Activated CD8-positive, alpha-beta memory T cell treated with anti-CD3 and anti-CD28 coated beads, Interleukin-2, amount 50 U/mL, for 48 hours (primary cell): ENCODE results near the gene RALGPS1.
"Not testable (repeated sequence)": the region's sequence is repeated elsewhere in the genome, so short reads cannot be mapped to it uniquely, and the experiment has no call there.

ENCODE experiments used
- DNase-seq: peaks from one replicate; pipeline ENCODE4 v3.0.0-alpha.2; 2020

RALGPS1 gene

GRCh38 chr9:127142291-127142690 is 227.7 kb downstream of the RALGPS1 start:
- DNase-seq, result no peak

GRCh38 chr9:127142931-127143464 is 228.4 kb downstream of the RALGPS1 start:
- DNase-seq, result no peak

DNA sequence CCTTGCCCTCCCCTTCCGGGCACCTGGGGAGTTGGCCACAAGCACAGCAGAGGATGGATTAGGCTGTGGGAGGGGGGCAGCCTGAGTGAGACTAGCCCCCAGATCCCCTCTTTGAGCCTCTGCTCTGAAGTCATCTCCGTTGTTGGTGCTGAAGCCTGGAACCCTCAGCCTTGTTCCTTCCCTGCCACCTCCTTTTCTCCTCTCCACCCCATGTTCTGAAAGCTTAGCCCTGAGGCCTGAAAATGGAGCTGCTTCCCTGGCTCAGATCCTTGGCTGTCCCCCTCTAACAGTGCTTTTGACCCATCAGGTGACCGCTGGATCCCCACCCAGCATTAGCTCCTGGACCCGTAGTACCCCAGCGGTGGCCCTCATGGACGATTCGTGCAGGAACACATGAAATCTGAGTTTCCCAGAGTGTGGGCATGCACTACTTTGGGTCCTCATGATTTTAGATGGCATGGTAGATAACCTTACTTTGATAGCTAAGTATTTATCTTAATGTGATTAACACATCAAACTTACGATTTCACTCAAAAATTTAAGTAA is 229.4 kb downstream of the RALGPS1 start:
- no peak for DNase-seq

DNA sequence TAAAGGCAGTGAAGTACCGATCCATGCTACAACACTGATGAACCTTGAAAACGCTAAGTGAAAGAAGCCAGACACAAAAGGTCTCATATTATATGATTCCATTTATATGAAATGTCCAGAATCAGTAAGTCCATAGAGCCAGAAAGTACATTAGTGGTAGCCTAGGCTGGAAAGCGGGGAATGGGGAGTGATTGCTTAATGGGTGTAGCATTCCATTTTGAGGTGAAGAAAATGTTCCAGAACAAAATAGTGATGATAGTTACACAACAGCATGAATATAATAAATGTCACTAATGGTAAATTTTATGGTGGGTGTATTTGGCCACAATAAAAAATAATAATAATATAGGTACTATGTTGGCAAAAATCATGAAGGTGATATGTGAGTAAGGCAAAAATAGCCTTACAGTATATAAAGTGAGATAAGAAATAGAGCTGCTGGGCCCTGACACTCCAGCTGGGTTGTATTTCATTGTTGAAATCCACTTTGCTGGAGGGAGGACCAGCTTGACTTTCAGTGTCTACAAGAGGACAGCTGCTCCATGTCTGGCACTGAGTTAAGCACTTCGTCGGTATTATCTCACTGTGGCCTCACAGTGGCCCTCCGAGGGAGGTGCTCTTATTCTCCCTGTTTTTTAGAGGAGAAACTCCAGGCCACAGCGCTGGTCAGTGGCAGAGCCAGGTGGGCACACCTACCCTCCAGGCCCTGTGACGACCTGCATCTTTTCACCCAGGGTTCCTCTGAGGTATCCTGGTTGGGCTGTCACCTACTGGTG is 230.3 kb downstream of the RALGPS1 start:
- peak; percentile 25 for DNase-seq

DNA sequence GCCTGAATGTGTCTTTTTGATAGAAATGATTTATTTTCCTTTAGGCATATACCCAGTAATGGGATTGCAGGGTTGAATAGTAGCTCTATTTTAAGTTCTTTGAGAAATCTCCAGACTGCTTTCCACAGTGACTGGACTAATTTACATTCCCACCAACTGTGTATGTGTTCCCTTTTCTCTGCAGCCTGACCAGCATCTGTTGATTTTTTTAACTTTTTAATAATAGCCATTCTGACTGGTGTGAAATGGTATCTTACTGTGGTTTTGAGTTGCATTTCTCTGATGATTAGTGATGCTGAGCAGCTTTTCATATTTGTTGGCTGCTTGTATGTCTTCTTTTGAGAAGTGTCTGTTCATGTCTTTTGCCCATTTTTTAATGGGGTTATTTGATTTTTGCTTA is 232.3 kb downstream of the RALGPS1 start:
- not testable (repeated sequence) for DNase-seq

DNA sequence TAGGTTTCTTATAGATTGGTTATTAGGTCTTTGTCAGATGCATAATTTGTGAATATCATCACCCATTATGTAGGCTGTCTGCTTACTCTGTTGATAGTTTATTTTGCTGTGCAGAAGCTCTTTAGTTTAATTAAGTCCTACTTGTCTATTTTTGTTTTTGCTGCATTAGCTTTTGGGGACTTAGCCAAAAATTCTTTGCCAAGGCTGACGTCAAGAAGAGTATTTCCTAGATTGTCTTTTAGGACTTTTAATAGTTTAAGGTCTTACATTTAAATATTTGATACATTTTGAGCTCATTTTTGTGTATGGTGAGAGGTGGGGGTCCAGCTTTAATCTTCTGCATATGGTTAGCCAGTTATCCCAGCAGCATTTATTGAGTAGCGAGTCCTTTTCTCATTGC is 232.7 kb downstream of the RALGPS1 start:
- DNase-seq, result no peak

DNA sequence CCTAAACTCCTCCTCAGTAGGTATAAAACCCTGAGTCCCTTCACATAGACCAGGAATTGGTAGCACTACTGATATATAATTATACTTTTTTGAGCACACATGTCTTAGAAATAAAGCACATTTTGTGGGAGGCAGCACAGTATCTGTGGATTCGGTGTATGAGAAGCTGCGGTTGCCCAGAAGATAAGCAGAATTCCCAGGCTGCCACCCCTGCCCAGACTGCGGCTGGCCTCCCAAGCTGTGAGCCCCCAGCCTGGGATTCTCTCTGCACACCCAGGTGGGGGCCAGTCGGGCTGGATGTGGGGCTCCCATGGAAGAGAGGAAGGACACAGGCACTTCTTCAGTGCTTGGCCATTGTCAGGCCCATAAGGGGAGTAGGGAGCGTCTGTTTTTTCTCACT is 233.4 kb downstream of the RALGPS1 start:
- no peak for DNase-seq

DNA sequence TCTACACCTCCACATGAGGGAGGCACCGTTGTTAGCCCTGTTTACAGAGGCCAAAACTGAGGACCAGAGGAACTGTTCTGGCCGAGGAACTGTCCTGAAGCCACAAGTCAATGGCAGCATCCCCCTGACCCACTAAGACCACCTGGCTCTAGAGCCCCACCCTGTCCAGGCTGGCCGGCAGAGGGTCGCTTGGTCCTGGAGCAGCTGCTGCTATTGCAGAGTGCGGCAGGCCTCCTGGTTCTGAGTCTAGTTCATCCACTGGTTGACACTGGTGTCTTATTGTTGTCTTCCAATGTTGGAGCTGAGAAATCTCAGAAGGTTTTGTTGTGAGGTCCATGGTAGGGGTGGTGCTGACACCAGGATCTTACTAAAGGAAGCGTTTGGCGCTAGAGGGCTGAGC is 234.4 kb downstream of the RALGPS1 start:
- DNase-seq, result no peak

DNA sequence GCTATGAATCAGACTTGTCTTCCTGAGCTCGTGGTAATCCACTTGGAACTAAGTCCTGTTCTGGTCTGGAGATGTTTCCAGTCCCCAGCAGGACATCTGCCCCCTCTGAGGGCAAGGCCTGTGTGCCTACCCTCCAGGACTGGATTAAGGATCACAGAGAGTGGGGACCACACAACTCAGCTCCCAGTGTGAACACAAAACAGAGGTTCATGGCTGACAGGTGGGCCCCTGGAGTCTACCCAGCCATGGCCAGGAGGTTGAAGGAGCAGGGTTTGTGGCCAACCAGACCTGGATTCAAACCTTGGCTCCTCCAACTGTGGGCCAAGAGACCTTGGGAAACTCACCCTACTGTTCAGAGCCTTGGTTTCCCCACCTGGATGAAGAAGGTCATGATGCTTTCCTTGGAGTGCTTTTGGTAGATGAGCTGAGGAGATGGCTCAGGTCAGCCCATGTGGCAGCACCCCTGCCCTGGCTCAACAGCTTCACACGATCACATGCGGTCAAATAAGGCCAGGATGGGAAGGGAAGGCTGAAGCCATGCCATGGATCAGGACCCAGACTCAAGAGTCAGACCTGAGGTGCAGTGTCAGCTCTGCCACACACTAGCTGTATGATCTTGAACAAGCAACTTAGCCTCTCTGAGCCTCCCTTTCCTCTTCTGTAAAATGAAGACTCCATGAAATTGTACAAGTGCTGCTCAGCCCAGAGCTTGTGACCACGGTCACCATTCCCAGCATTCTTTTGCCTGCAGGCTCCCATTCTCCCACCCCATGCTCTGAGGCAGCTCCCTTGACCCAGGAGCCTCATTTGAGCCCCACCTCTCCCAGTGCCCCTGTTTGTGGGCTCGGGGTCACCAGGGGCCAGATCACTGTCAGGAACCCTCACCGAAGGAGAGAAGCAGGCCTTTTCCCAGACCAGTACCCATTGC is 235.1 kb downstream of the RALGPS1 start:
- DNase-seq, result peak; percentile 37

- DNase-seq, result peak; percentile 22
Observed at GRCh38 chr9:127153501-127153900, 238.9 kb downstream of the RALGPS1 start.

GRCh38 chr9:127154003-127154389 is 239.4 kb downstream of the RALGPS1 start:
- peak; percentile 48 for DNase-seq

- peak; percentile 44 for DNase-seq
Observed at GRCh38 chr9:127154390-127155191, 240.0 kb downstream of the RALGPS1 start.

DNA sequence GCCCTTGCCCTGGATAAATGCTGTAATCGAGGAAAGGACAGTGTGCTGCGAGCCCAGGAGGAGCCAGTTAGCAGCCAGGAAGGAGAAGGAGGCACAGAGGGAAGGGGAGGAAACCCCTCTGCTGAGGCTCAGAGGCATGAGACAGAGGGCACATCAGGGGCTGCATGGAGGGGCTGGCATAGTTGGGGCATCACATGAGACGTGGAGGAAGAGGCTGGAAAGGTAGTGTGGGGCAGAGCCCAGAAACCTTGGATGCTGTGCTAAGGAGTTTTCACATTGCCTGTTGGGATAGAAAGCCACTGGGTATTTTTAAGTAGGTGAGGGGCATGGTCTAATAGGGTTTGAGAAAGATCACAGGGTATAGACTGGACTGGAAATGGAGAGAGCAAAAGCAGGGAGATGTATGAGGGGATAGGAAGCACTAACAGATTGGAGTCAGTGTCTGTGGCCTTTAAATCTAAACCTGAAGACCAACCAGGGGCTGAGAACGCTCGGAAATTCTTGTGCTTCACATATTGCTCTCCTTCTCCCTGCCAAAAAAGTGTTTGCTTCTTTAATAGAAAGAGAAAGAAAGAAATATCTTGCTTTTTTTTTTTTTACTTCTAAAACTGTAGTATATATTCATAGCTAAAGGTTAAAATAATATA is 240.9 kb downstream of the RALGPS1 start:
- DNase-seq, result peak; percentile 37

GRCh38 chr9:127158786-127159324 is 244.3 kb downstream of the RALGPS1 start:
- DNase-seq, result peak; percentile 35

- peak; percentile 44 for DNase-seq
Observed at GRCh38 chr9:127159325-127159801, 244.8 kb downstream of the RALGPS1 start.

DNA sequence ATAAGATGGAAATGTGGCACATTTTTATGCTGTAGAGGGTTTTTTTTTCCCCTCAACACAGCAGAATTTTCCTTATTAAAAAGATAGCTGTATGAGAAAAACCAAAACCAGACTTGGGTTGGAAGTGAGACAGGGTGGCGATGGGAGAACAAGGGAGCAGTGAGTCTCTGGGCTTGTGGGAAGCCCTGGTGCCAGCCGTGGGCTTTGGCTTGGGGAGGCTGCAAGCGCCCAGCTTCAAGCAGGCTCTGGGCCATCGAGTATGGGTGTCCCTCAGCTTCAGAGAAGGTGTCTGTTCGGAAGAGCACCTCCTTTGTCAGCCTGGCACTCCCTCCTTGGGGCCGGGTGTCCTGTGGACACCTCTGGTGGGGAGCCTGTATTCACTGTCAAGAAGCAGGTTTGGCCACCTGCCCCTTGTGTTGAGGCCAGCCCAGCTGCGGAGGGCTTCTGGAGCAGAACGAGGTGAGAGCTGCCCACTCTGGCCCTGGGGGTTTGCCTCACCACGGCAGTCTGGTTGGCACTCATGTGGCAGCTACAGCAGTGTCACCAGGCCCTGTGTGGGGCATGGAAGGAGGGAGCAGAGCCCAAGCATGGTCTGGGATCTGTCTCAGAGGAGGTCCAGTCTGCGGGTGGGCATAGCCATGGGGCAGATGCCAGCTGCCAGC is 245.5 kb downstream of the RALGPS1 start:
- DNase-seq, result peak; percentile 50

GRCh38 chr9:127161081-127161624 is 246.6 kb downstream of the RALGPS1 start:
- DNase-seq, result peak; percentile 30

DNA sequence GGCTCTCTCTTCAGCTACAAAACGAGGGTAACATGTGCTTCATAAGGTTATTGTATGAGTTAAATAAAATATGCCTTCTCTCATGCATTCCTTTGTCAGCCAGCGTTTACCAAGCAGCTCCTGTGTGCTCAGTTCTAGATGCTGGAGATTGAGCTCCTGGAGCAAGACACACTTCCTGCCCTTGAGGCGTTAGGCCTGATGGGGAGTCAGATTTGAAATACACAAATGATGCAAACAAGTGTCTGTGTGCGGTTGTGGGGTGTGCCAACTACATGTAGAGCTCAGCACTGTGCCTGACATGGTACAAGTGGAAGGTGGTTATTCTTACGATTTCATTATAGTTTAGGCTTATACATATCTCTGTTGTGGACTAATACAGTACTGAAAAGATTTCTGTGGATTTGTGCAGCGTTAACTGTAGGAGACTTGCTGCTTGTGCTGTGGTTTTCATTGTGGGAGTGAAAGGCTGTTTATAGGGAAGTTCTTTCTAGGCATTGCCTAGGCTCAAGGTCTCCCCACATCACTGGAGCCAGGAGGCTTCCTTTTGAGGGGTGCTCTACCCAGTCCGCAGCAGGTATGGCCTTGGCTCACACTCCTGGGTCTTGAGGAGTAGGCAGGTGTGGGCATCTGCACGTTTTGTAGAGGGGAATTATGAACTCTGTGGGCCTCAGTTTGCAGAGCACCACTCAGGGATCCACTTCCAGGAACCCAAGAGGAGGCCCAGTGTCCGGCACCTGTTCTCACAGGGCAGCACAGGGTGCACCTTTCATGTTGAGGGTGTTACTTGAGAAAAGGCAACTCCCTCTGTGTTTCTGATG is 247.7 kb downstream of the RALGPS1 start:
- DNase-seq, result peak; percentile 50

DNA sequence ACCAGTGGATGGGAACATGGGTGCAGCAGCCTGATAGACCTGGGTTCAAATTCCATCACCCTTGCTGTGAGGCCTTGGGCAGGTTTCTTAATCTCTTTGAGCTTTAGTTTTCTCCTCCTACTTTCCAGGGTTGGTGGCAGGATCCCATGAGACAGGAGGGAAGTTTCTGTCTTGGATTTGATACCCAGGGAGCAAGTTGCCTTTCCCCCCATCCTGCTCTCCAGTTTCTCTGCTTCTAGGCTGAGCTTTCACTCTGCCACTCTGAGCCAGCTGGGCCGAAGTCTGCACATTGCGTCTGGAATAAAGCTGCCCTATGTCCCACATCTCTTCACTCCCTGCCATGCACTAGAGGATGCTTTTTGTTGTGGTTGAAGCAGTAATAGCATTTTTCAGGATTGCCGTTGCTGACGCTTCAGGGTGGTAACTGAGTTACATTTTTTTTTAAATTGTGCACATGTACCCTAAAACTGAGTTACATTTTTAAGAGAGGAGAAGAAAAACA is 248.3 kb downstream of the RALGPS1 start:
- DNase-seq, result peak; percentile 15
